GM23338 (cell line): ENCODE results near the gene CALCOCO1. TPM values are rescaled to one million over a fixed set of nuclear protein-coding genes. Genes with fewer than 3 reads are reported as not detected.

ENCODE experiments used
- ATAC-seq: fragments of 200-7000 bp; cut with Tn5 transposase; 3 replicates; pipeline ENCODE4 v1.9.1; 2020
- DNase-seq: peaks from one replicate; pipeline ENCODE4 v3.0.0-alpha.2; 2015; ENCODE audit warnings: low spot score
- H2AFZ ChIP-seq: fragments of 200-600 bp; sonication (generic); 2 replicates; pipeline ENCODE4 v1.8.0; 2016; ENCODE audit warnings: antibody characterized with exemption, mild to moderate bottlenecking, moderate library complexity
- H3F3A ChIP-seq: fragments of 200-600 bp; sonication (generic); replicated peaks from 2 replicates; pipeline ENCODE4 v1.8.0; 2017; ENCODE audit warnings: antibody characterized with exemption, mixed run types, low read depth
- H3K27ac ChIP-seq: fragments of 200-600 bp; sonication (generic); 2 replicates; pipeline ENCODE4 v1.6.1; 2016; ENCODE audit warnings: low read depth
- H3K27me3 ChIP-seq: fragments of 200-600 bp; sonication (generic); 2 replicates; pipeline ENCODE4 v1.8.0; 2016; ENCODE audit warnings: mild to moderate bottlenecking, mixed run types, moderate library complexity; ENCODE audit not compliant: insufficient read depth
- H3K36me3 ChIP-seq: fragments of 200-600 bp; sonication (generic); 2 replicates; pipeline ENCODE4 v1.8.0; 2016; ENCODE audit warnings: mild to moderate bottlenecking; ENCODE audit not compliant: insufficient read depth
- H3K4me1 ChIP-seq: fragments of 200-600 bp; sonication (generic); 2 replicates; pipeline ENCODE4 v1.8.0; 2016; ENCODE audit warnings: mild to moderate bottlenecking, moderate library complexity; ENCODE audit not compliant: insufficient read depth
- H3K4me2 ChIP-seq: fragments of 200-600 bp; sonication (generic); 2 replicates; pipeline ENCODE4 v1.7.1; 2017; ENCODE audit warnings: mixed run types
- H3K4me3 ChIP-seq: fragments of 200-600 bp; sonication (generic); 2 replicates; pipeline ENCODE4 v1.6.1; 2016; ENCODE audit warnings: mixed run types
- H3K79me2 ChIP-seq: fragments of 200-600 bp; sonication (generic); replicated peaks from 2 replicates; pipeline ENCODE4 v1.8.0; 2017; ENCODE audit warnings: mild to moderate bottlenecking; ENCODE audit not compliant: insufficient read depth
- H3K9me2 ChIP-seq: fragments of 200-600 bp; sonication (generic); 2 replicates; pipeline ENCODE4 v1.8.0; 2017; ENCODE audit not compliant: insufficient read depth
- H4K20me1 ChIP-seq: fragments of 200-600 bp; sonication (generic); replicated peaks from 2 replicates; pipeline ENCODE4 v1.8.0; 2017; ENCODE audit warnings: mild to moderate bottlenecking; ENCODE audit not compliant: insufficient read depth
- H3K27ac Mint-ChIP-seq: 2 replicates; pipeline ENCODE4 v1.8.0; 2020; ENCODE audit warnings: inconsistent platforms, mild to moderate bottlenecking, moderate library complexity, mixed read lengths
- H3K27me3 Mint-ChIP-seq: 3 replicates; pipeline ENCODE4 v1.8.0; 2022; ENCODE audit warnings: low read depth, mild to moderate bottlenecking, moderate library complexity, mixed read lengths, inconsistent platforms; ENCODE audit not compliant: insufficient read depth, poor library complexity
- H3K36me3 Mint-ChIP-seq: 3 replicates; pipeline ENCODE4 v1.8.0; 2021; ENCODE audit warnings: low read depth, mild to moderate bottlenecking, inconsistent platforms, moderate library complexity, mixed read lengths
- H3K4me1 Mint-ChIP-seq: 3 replicates; pipeline ENCODE4 v1.8.0; 2020; ENCODE audit warnings: mild to moderate bottlenecking, inconsistent platforms, mixed read lengths
- H3K4me3 Mint-ChIP-seq: 3 replicates; pipeline ENCODE4 v1.8.0; 2021; ENCODE audit warnings: moderate library complexity, mild to moderate bottlenecking, inconsistent platforms, mixed read lengths
- H3K9me3 Mint-ChIP-seq: 3 replicates; pipeline ENCODE4 v1.8.0; 2020; ENCODE audit warnings: moderate library complexity, mild to moderate bottlenecking, inconsistent platforms, mixed read lengths
- CREB1 ChIP-seq: fragments of 250-450 bp; sonication (Bioruptor Pico); IDR thresholded peaks from 2 replicates; pipeline ENCODE4 v1.5.0; 2020; ENCODE audit warnings: low read depth, mild to moderate bottlenecking, moderate library complexity
- EZH2phosphoT487 ChIP-seq: fragments of 200-600 bp; sonication (generic); IDR thresholded peaks from one replicate; pipeline ENCODE4 v1.8.1; 2018; ENCODE audit warnings: antibody characterized with exemption; ENCODE audit not compliant: unreplicated experiment
- JUNB ChIP-seq: IDR thresholded peaks from one replicate; pipeline ENCODE4 v1.6.1; 2016; ENCODE audit warnings: antibody characterized with exemption; ENCODE audit not compliant: unreplicated experiment
- POLR2AphosphoS5 ChIP-seq: IDR thresholded peaks from 2 replicates; pipeline ENCODE4 v1.6.1; 2016; ENCODE audit warnings: antibody characterized with exemption, low read depth
- STAT1 ChIP-seq: IDR thresholded peaks from one replicate; pipeline ENCODE4 v1.6.1; 2016; ENCODE audit warnings: antibody characterized with exemption; ENCODE audit not compliant: unreplicated experiment
- ZNF462 ChIP-seq: fragments of 250-450 bp; sonication (Bioruptor Pico); IDR thresholded peaks from 2 replicates; pipeline ENCODE4 v1.5.0; 2020; ENCODE audit warnings: mild to moderate bottlenecking, moderate library complexity
- polyA plus RNA-seq: library from polyadenylated mRNA; unstranded; fragments of >200 nt; fragmentation: Nextera tagmentation; extraction: Ambion mirVana; gene quantifications from 2 replicates; pipeline ENCODE4 v1.2.1, GENCODE V29; 2016
- total RNA-seq: library from RNA; depleted of rRNA; stranded (reverse); fragments of >200 nt; shearing (Covaris generic); gene quantifications from 2 replicates; pipeline ENCODE4 v1.2.3, GENCODE V29; 2014
- TF ChIP-seq, protein P1 (sequence below): IDR thresholded peaks from 2 replicates; pipeline ENCODE4 v1.6.1; 2016; ENCODE audit warnings: antibody characterized with exemption

CALCOCO1 gene
- total and polyA plus RNA-seq, 2 experiments from 2014 or later = 6.5 to 20.4 TPM

GRCh38 chr12:53688134-53688533 is 39.1 kb downstream of the CALCOCO1 start (continued):
- TF ChIP-seq ZNF462 (CRISPR knock-in tag) = no peak

DNA sequence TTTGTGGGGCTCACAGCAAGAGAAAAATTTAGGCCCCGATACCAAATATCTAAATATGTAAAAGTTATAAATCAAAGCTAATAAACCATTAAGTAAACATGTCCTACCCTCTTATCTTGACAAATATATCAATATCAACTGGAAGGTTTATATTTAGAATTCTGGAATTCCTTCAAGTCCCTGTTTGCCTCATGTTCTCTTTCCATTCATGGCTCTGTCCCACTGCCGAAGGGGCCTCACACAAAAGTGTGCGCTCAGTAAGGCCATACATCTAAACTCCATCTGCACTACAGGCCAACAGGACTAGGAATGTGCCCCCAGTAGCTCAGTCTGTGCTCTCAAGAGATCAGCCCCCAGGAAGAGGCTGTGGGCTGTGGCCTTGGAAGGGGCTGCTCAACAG is 40.8 kb downstream of the CALCOCO1 start:
- ATAC-seq (no peak), DNase-seq (no peak)
- peaks cover 7% of the 10 kb centered on the region for H3K27me3 Mint-ChIP-seq
- Histone ChIP-seq H3K4me2 (no peak overlapping the region), H3K36me3 (no peaks in the 10 kb centered on the region), H3K27ac (no peak overlapping the region), H3K4me3 (no peak overlapping the region), H4K20me1 (no peaks in the 10 kb centered on the region), H3K9me2 (no peaks in the 10 kb centered on the region), H3K27me3 (no peaks in the 10 kb centered on the region), H3F3A (no peaks in the 10 kb centered on the region), H2AFZ (0 out of 2 replicates have a peak overlapping the region, but pooled peaks have one; percentile 3), H3K79me2 (no peaks in the 10 kb centered on the region), H3K4me1 (peaks cover 6% of the 10 kb centered on the region; the same call in 1 of the 2 replicates)
- peaks cover 9% of the 10 kb centered on the region for H3K4me1 Mint-ChIP-seq
- no peaks in the 10 kb centered on the region for H3K36me3 Mint-ChIP-seq
- H3K9me3 Mint-ChIP-seq = no peaks in the 10 kb centered on the region
- H3K4me3 Mint-ChIP-seq = no peak overlapping the region
- TF ChIP-seq POLR2AphosphoS5 (no peak), STAT1 (no peak), JUNB (no peak), EZH2phosphoT487 (no peak), CREB1 (CRISPR knock-in tag) (no peak)
- TF ChIP-seq, protein P1, sequence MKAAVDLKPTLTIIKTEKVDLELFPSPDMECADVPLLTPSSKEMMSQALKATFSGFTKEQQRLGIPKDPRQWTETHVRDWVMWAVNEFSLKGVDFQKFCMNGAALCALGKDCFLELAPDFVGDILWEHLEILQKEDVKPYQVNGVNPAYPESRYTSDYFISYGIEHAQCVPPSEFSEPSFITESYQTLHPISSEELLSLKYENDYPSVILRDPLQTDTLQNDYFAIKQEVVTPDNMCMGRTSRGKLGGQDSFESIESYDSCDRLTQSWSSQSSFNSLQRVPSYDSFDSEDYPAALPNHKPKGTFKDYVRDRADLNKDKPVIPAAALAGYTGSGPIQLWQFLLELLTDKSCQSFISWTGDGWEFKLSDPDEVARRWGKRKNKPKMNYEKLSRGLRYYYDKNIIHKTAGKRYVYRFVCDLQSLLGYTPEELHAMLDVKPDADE = no peak
- no peak overlapping the region for H3K27ac Mint-ChIP-seq
